HG03460 (cell line): ENCODE measurements around the gene RCSD1.

Source experiments
- ATAC-seq: cut with Tn5 transposase; IDR thresholded peaks from one replicate; pipeline ENCODE4 v1.9.1; 2021; ENCODE audit not compliant: unreplicated experiment

The RCSD1 gene

GRCh38 chr1:167617153-167618147 lies 12.6 kb upstream of the RCSD1 start:
- peak; percentile 66 for ATAC-seq

DNA sequence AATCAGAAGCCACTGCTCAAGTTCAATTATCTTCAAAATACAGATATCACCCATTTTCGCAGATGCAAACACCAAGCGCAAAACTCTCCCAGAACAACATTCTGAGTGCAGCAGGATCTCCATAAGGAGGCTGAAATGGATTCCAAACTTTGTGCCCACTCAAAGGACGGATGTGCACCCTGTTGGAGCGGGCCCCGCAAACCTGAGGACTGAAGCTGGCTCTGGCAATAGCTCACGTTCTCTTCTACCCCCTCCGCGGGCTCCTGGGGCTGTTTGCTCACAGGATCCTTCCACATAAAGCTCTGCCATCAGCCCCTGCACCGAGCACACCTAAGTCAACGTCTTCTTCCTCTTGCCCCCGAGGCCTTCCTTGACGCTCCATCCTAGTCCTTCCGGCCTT lies 11.7 kb upstream of the RCSD1 start:
- no peak for ATAC-seq

DNA sequence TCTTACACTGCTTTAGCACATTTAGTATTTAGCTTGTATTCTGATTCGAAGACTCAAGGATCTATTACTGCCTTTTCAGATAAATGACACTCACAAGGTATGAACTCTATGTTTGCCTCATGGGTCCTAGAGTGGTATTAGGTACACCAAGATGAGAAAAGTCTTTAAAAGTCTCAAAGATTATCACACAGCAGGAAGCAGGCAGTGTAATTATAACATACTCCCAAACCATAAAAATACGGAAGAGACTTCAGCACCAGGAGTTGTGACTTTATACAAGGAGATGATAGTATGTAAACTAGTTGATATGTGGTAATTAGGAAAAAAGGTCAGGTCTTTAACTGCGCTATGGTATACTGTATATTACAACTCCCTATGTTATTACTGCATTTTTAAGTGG lies 11.2 kb upstream of the RCSD1 start:
- no peak for ATAC-seq

- no peak for ATAC-seq
Measured at GRCh38 chr1:167620002-167620401, 10.0 kb upstream of the RCSD1 start.

GRCh38 chr1:167621780-167622313 lies 8.2 kb upstream of the RCSD1 start:
- ATAC-seq, result no peak

DNA sequence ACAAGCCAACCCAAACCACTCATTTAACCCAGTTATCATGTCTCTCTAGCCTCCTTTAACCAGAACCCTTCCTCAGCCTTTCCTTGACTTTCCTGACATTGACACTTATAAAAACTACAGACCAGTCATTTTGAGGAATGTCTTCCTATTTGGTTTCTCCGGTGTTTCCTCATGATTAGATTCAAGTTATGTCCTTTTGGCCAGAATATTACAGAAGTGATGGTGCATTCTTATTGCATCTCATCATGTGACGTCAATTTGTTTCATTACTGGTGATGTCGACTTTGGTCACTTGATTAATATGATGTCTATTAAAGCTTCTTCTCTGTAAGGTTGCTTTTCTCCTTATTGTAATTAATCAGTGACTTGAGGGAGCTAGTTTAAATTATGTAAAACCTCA lies 6.1 kb upstream of the RCSD1 start:
- no peak for ATAC-seq

DNA sequence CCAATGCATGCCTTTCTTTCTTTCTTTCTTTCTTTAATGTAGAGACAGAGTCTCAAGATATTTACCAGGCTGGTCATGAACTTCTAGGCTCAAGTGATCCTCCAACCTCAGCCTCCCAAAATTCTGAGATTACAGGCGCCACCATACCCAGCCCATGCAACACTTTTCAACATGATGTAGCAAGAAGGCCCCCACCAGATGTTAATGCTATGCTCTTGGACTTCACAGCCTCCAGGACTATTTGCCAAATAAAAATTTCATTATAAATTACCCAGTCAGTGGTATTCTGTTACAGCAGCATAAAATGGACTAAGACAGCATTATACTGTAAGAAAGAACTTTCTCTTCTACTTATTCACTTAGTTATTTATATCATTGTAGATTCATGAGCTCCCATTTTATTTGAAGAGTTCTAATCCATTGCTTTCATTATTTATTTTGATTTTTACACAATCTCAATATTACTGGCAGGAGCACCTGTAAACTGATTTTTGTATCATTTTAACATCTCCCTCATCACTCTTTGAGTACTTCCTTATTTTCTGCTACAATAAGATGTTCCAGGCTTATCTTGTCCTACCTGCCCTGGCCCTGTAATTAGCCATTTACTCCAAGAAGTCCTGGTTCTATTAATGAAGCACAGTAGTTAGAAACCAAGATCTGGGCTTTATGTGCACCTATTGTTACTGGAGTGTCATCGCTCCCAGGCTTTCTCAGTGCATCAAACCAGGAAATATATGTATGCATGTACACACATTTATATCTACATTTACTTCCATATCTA lies 4.8 kb upstream of the RCSD1 start:
- ATAC-seq, result no peak

- ATAC-seq, result peak; percentile 22
Measured at GRCh38 chr1:167627615-167627864, 2.5 kb upstream of the RCSD1 start.

DNA sequence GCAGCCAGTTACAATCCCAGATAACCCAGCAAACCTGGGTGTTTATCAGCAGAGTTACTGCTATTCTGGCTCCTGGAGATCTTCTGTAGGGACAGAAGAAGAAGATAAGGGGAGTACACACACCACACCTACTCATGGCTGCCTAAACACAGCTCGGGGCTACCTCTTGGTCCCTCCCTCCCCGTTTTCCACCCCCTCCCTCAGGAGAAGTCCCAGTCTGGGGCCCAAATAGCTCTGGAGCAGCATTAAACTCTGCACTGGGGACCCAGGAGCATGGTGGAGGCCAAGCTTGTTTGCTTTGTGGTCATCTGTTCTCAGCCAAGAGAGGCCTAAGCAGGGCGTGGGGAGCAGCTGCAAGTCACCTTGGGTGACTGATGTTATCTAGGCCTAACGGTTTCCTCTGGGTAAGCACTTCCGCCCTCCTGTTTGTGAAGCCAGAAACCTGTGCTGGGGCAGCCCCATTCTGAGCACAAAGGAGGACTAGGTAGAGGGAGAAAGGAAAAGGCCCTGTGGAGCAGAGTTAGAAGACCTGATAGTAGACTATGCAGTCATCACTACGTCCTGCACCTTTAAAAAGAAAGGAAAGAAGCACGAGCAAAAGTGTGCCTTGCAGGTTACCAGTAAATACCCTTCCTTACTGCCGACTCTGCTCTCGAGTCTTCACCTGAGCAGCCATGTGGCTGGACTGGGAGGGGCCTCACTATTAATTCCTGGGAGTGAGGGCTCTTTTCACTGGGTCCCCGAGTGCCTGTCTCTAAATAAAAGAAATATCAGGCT lies 2.0 kb upstream of the RCSD1 start:
- peak; percentile 62 for ATAC-seq

DNA sequence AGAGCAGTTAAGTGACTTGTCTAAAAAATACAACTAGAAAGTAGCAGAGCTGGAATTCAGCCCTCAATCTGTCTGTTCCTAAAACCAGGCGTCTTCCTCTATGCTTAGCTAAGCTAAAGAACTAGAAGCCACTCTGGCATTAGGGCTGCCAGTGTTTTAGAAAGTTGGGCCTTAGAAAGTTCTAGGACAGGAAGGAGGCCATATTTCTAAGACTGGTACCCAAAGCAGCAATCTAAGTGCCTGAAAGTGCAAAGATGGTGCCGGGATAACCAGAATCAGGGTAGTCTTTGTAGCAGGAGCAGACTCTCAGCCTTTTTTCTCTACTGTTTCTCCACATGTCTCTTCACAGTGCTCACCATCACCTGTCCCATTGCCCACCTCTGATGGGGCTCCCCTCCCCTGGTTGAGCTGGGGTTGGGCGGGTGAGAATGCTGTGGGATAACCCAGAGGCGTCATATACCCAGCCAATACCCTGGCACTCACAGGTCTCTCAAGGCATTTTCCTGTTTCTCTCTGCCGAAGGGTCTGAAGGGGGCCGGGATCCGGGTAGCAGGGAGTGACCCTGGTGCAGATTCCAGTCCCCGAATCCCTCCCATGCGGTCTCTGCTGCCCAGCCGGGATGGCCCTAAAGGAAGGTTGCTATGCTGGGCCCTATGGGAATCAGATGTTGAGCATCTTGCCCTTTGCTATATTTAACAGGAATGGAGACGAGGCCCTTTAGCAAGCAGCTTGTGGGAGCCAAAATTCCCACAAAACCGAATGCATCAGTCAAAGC lies 1.1 kb upstream of the RCSD1 start:
- ATAC-seq, result no peak

DNA sequence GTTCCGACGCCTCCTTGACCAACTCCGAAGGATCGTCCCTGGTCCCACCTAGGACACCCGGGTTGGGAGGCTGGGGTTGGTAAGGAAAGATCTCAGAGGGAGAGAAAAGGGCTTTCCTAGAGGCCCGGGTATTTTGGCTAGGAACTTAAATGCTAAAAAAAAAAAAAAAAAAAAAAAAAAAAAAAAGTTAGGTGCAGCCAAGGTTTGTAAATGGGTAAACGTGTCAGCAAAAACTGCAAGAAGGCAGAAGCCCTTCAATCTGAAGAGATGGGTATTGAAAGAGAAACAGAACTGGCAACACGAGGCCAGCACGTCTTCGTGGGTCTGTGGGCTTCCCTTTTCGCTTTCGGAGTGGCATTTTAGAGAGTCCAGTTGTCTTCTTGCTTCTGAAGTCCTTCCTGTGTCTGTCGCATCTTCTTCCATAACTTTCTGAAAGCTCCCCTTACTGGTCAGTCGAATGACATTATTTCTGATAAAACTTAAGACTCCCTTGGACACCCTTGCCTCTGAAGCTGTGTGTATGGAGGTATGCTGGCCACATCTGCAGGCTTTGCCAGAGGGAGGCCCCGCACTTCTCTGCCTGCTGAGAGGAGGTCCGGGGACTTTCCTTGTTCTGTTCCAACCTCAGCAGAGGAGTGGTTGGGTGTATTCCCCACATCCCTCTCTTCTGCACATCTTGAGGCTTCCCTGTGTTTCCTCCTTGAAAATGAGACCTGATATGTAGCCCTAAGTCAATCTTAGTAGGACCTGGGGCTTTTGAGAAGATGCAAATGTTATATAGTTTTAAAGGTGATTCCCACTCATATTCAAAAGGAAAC lies 745 bp downstream of the RCSD1 start:
- no peak for ATAC-seq

DNA sequence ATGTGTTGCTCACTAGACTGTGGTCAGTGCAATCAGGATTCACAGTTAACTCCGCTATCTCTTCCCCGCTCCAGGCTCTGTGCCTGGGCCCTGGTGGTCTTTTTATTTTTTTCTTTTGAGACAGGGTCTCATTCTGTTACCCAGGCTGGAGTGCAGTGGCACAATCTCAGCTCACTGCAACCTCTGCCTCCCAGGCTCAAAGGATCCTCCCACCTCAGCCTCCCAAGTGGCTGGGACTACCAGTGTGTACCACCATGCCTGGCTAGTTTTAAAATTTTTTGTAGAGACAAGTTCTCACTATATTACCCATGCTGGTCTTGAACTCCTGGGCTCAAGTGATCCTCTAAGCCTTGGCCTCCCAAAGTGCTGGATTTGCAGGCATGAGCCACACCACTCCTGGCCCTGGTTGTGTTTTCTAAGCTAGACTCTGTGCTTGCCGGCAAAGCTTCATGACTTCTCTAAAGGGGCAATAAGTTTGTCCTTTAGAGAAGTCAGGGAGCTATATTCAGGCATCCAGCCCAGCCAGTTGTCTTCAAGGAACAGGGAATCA lies 1.4 kb downstream of the RCSD1 start:
- no peak for ATAC-seq

GRCh38 chr1:167631936-167632614 lies 2.0 kb downstream of the RCSD1 start:
- ATAC-seq, result peak; percentile 23

GRCh38 chr1:167633258-167633944 lies 3.4 kb downstream of the RCSD1 start:
- no peak for ATAC-seq

DNA sequence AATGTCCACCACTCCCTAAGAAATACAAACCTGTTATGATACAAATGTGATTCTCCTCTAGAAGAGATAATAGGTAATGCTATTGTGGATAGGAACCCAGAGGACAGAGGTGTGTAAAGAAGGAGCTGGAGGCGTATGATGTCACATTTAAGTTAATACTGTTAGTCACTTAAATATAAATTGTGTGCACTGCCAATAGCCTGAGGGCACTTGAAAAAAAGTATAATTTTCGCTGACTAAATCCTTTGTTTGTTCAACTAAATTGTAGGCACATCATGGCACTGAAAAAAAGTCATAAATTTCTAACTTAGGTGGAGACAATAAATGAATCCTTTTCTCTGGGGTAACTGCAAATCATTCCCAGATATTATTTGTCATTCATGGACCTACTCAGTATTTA lies 4.4 kb downstream of the RCSD1 start:
- ATAC-seq, result no peak

GRCh38 chr1:167635156-167635648 lies 5.2 kb downstream of the RCSD1 start:
- no peak for ATAC-seq

- ATAC-seq, result no peak
Measured at GRCh38 chr1:167635941-167636340, 5.9 kb downstream of the RCSD1 start.

GRCh38 chr1:167638064-167638463 lies 8.0 kb downstream of the RCSD1 start:
- ATAC-seq, result no peak
